ENCODE data around the gene YBEY. TPM values are rescaled to one million over a fixed set of nuclear protein-coding genes. Genes with fewer than 3 reads are reported as not detected.
A peak's percentile ranks its signal among the peaks of the same experiment; 100 is the strongest.

The YBEY gene
- polyA plus RNA-seq, 1 experiment = 31.2 TPM

- TF ChIP-seq CTCF (IDR thresholded peaks at IDR 0.05; ENCODE audit: low read depth, low read length) = no peak
- Histone ChIP-seq H3K4me3 (ENCODE audit: low read depth, low read length) (no peak overlapping the region), H3K27ac (ENCODE audit: low read depth, low read length) (no peak overlapping the region), H3K9me3 (ENCODE audit: control insufficient read depth, insufficient read depth, low read length) (no peaks in the 10 kb centered on the region; the same call in 1 of the 2 replicates), H3K27me3 (ENCODE audit: control insufficient read depth, insufficient read depth, low read length) (no peaks in the 10 kb centered on the region)
- DNase-seq (ENCODE audit: low read depth, low spot score) = no peak
- ChIA-PET CTCF (no interaction called here), POLR2A (no interaction called here)
Observed at GRCh38 chr21:46269466-46269865, 16.7 kb upstream of the YBEY start.

GRCh38 chr21:46273341-46273740 is 12.8 kb upstream of the YBEY start:
- no peak for TF ChIP-seq CTCF (IDR thresholded peaks at IDR 0.05; ENCODE audit: low read depth, low read length)
- Histone ChIP-seq H3K27me3 (ENCODE audit: control insufficient read depth, insufficient read depth, low read length) (no peaks in the 10 kb centered on the region), H3K27ac (ENCODE audit: low read depth, low read length) (no peak overlapping the region), H3K9me3 (ENCODE audit: control insufficient read depth, insufficient read depth, low read length) (no peaks in the 10 kb centered on the region), H3K4me3 (ENCODE audit: low read depth, low read length) (no peak overlapping the region)
- no peak for DNase-seq (ENCODE audit: low read depth, low spot score)
- POLR2A ChIA-PET = no interaction called here
- CTCF ChIA-PET = no interaction called here

GRCh38 chr21:46274797-46275390 is 11.2 kb upstream of the YBEY start:
- no peak for DNase-seq (ENCODE audit: low read depth, low spot score)
- Histone ChIP-seq H3K27me3 (ENCODE audit: control insufficient read depth, insufficient read depth, low read length) (no peaks in the 10 kb centered on the region), H3K4me3 (ENCODE audit: low read depth, low read length) (no peak overlapping the region), H3K9me3 (ENCODE audit: control insufficient read depth, insufficient read depth, low read length) (no peaks in the 10 kb centered on the region), H3K27ac (ENCODE audit: low read depth, low read length) (no peak overlapping the region)
- CTCF ChIA-PET = interaction anchor here (0.6 to 0.7 kb wide), 2 partner anchors 11 to 66 kb away, joined by 3 to 4 read pairs; partner anchors contain the start of gene YBEY
- POLR2A ChIA-PET = no interaction called here
- TF ChIP-seq CTCF (IDR thresholded peaks at IDR 0.05; ENCODE audit: low read depth, low read length) = no peak

GRCh38 chr21:46284077-46284644 is 2.0 kb upstream of the YBEY start:
- H3K9me3 ChIP-seq (ENCODE audit: control insufficient read depth, insufficient read depth, low read length) = 0 out of 2 replicates have a peak, but pooled peaks cover 2% of the 10 kb centered on the region
- H3K27ac ChIP-seq (ENCODE audit: low read depth, low read length) = no peak overlapping the region
- DNase-seq (ENCODE audit: low read depth, low spot score) = no peak
- no peak for TF ChIP-seq CTCF (IDR thresholded peaks at IDR 0.05; ENCODE audit: low read depth, low read length)
- POLR2A ChIA-PET = no interaction called here
- CTCF ChIA-PET = interaction anchor here (1.0 to 2.0 kb wide), 4 partner anchors 16 to 140 kb away, joined by 3 to 5 read pairs (median 4); no protein-coding TSS in a partner anchor
- H3K27me3 ChIP-seq (ENCODE audit: control insufficient read depth, insufficient read depth, low read length) = no peaks in the 10 kb centered on the region
- no peak overlapping the region for H3K4me3 ChIP-seq (ENCODE audit: low read depth, low read length)

- H3K27me3 ChIP-seq (ENCODE audit: control insufficient read depth, insufficient read depth, low read length) = no peaks in the 10 kb centered on the region
- H3K4me3 ChIP-seq (ENCODE audit: low read depth, low read length) = peak overlapping the region; percentile 78
- DNase-seq (ENCODE audit: low read depth, low spot score) = no peak
- CTCF ChIA-PET = interaction anchor here (0.6 to 2.0 kb wide), 4 partner anchors 15 to 311 kb away, joined by 3 to 11 read pairs (median 4); no protein-coding TSS in a partner anchor
- no peak overlapping the region for H3K27ac ChIP-seq (ENCODE audit: low read depth, low read length)
- 0 out of 2 replicates have a peak, but pooled peaks cover 2% of the 10 kb centered on the region for H3K9me3 ChIP-seq (ENCODE audit: control insufficient read depth, insufficient read depth, low read length)
- POLR2A ChIA-PET = interaction anchor here (1.3 kb wide), 1 partner anchor 38 kb away, joined by 6 read pairs; the partner anchor contains the start of gene C21orf58
- no peak for TF ChIP-seq CTCF (IDR thresholded peaks at IDR 0.05; ENCODE audit: low read depth, low read length)
Observed at GRCh38 chr21:46284733-46285132, 1.4 kb upstream of the YBEY start.

Measured in AG04450 (cell line).